ENCODE measurements around the gene KCNN1. TPM values are rescaled to one million over a fixed set of nuclear protein-coding genes. Genes with fewer than 3 reads are reported as not detected.

The KCNN1 gene
- total and polyA plus RNA-seq, 2 of the 4 experiments (the other 2 are of a cell fraction), result 0.09 TPM; not detected in 1

- TF ChIP-seq RCOR1 (IDR thresholded peaks at IDR 0.05; ENCODE audit: insufficient replicate concordance, low read length), result no peak
- no peak for TF ChIP-seq MXI1 (IDR thresholded peaks at IDR 0.05; ENCODE audit: borderline replicate concordance, low read depth, low read length)
- TF ChIP-seq MAFK (IDR thresholded peaks at IDR 0.05; ENCODE audit: low read depth, low read length), result no peak
- TF ChIP-seq BHLHE40 (IDR thresholded peaks at IDR 0.05; ENCODE audit: low read depth, low read length), result no peak
- no peak for TF ChIP-seq USF2 (IDR thresholded peaks at IDR 0.05; ENCODE audit: low read depth, low read length)
- no peak for TF ChIP-seq RFX5 (IDR thresholded peaks at IDR 0.05; ENCODE audit: low read depth, low read length)
- TF ChIP-seq CHD1 (IDR thresholded peaks at IDR 0.05; ENCODE audit: low read depth, low read length), result no peak
- no peak for TF ChIP-seq CTCF (conservative IDR thresholded peaks at IDR 0.05; ENCODE audit: low read depth, low read length)
- TF ChIP-seq NFE2L2 (IDR thresholded peaks at IDR 0.05; ENCODE audit: low read depth, low read length), result no peak
- TF ChIP-seq MAZ (IDR thresholded peaks at IDR 0.05; ENCODE audit: borderline replicate concordance, low read depth, low read length), result no peak
- TF ChIP-seq CEBPB (IDR thresholded peaks at IDR 0.05; ENCODE audit: low read depth, low read length), result no peak
- TF ChIP-seq POLR2A (IDR thresholded peaks at IDR 0.05; ENCODE audit: low read depth, low read length), result no peak
- TF ChIP-seq SMC3 (IDR thresholded peaks at IDR 0.05; ENCODE audit: low read depth, low read length), result no peak
- H3K27ac ChIP-seq (ENCODE audit: insufficient read depth, low read length), result no peak overlapping the region
- no peak overlapping the region for H3K4ac ChIP-seq (ENCODE audit: low read depth, low read length)
- H2BK5ac ChIP-seq (ENCODE audit: low read depth, low read length, poor library complexity, severe bottlenecking), result no peak overlapping the region
- H3K14ac ChIP-seq (replicated peaks; ENCODE audit: low read depth, low read length), result no peak overlapping the region
- peaks cover 28% of the 10 kb centered on the region for H3K27me3 ChIP-seq (ENCODE audit: control insufficient read depth, insufficient read depth, low read length)
- no peak overlapping the region for H2BK20ac ChIP-seq (ENCODE audit: low read depth, low read length)
- no peak overlapping the region for H3K23ac ChIP-seq (ENCODE audit: low read depth, low read length)
- H4K20me1 ChIP-seq (ENCODE audit: insufficient read depth, low read length), result no peaks in the 10 kb centered on the region
- BruUV-seq (replicated peaks), result no TSS peak
- no peaks in the 10 kb centered on the region for H3K36me3 ChIP-seq (ENCODE audit: control insufficient read depth, insufficient read depth, low read length)
- H3K9ac ChIP-seq (ENCODE audit: low read depth, low read length), result no peak overlapping the region
- WGBS, 2 experiments (ENCODE audit: extremely low coverage in 2 of 2, insufficient read length in 1 of 2), result 93% methylated on average over 13 of the region's 23 CpGs; no CpG with 5 or more reads in 1 of the 2 experiments
- no peak overlapping the region for H3K4me3 ChIP-seq (ENCODE audit: insufficient read depth, low read depth, low read length)
- H2AK5ac ChIP-seq (ENCODE audit: low read depth, low read length), result no peak overlapping the region
- H2BK120ac ChIP-seq (ENCODE audit: low read depth, low read length), result no peak overlapping the region
- intact Hi-C loops (cut with micrococcal nuclease), result no loop called here
- no peaks in the 10 kb centered on the region for H3K9me3 ChIP-seq (ENCODE audit: control insufficient read depth, insufficient read depth, low read length)
- no peak overlapping the region for H3K18ac ChIP-seq (ENCODE audit: low read depth, low read length)
- no peak overlapping the region for H2BK15ac ChIP-seq (ENCODE audit: low read depth, low read length)
- H4K8ac ChIP-seq (ENCODE audit: low read depth in 2 of 2, low read length in 2 of 2), result no peak overlapping the region
- no peak overlapping the region for H2AK9ac ChIP-seq (replicated peaks; ENCODE audit: low read depth, low read length, poor library complexity)
- H3K4me2 ChIP-seq (ENCODE audit: low read depth, low read length), result no peak overlapping the region
- ATAC-seq (ENCODE audit: low read depth) (no peak), DNase-seq (no peak)
- no peak overlapping the region for H4K91ac ChIP-seq (ENCODE audit: insufficient read depth, low read depth, low read length)
- H3K56ac ChIP-seq (ENCODE audit: extremely low read depth, insufficient read depth, low read length), result no peak overlapping the region
- ChIA-PET CTCF (no interaction called here), POLR2A (ENCODE audit: unreplicated experiment) (no interaction called here)
- in situ Hi-C loops (cut with MboI; ENCODE audit: low sequenced_read_pairs), result no loop called here
- H3K9me1 ChIP-seq (ENCODE audit: insufficient read depth, low read length), result no peaks in the 10 kb centered on the region
- dilution Hi-C loops (cut with HindIII; ENCODE audit: low sequenced_read_pairs, unreplicated experiment), result no loop called here
- no peaks in the 10 kb centered on the region for H3K79me1 ChIP-seq (ENCODE audit: low read depth in 1 of 2, low read length in 2 of 2)
- no peak overlapping the region for H4K5ac ChIP-seq (ENCODE audit: low read depth, low read length)
- H3K4me1 ChIP-seq (ENCODE audit: control insufficient read depth, insufficient read depth, low read length), result no peaks in the 10 kb centered on the region
- H2AFZ ChIP-seq (replicated peaks; ENCODE audit: low read length, poor library complexity), result no peak overlapping the region
Observed at GRCh38 chr19:17973759-17974158, 6.9 kb downstream of the KCNN1 start.

Data from IMR-90 (cell line).